ENCODE data around the gene KIF26B.

Gene KIF26B

GRCh38 chr1:245441689-245442088 lies 286.9 kb downstream of the KIF26B start:
- DNase-seq (ENCODE audit: extremely low read depth, low read depth) = peak; percentile 20
- TF ChIP-seq CTCF (IDR thresholded peaks at IDR 0.05; ENCODE audit: low read depth, low read length, missing control alignments) = no peak
- H3K4me3 ChIP-seq (replicated peaks; ENCODE audit: low read depth, low read length) = no peak overlapping the region

GRCh38 chr1:245444147-245444828 lies 289.5 kb downstream of the KIF26B start:
- no peak for TF ChIP-seq CTCF (IDR thresholded peaks at IDR 0.05; ENCODE audit: low read depth, low read length, missing control alignments)
- H3K4me3 ChIP-seq (replicated peaks; ENCODE audit: low read depth, low read length) = no peak overlapping the region
- DNase-seq (ENCODE audit: extremely low read depth, low read depth) = no peak

GRCh38 chr1:245444945-245445344 lies 290.2 kb downstream of the KIF26B start:
- DNase-seq (ENCODE audit: extremely low read depth, low read depth) = no peak
- TF ChIP-seq CTCF (IDR thresholded peaks at IDR 0.05; ENCODE audit: low read depth, low read length, missing control alignments) = no peak
- H3K4me3 ChIP-seq (replicated peaks; ENCODE audit: low read depth, low read length) = no peak overlapping the region

GRCh38 chr1:245448531-245448930 lies 293.7 kb downstream of the KIF26B start:
- no peak for TF ChIP-seq CTCF (IDR thresholded peaks at IDR 0.05; ENCODE audit: low read depth, low read length, missing control alignments)
- no peak for DNase-seq (ENCODE audit: extremely low read depth, low read depth)
- no peak overlapping the region for H3K4me3 ChIP-seq (replicated peaks; ENCODE audit: low read depth, low read length)

- DNase-seq (ENCODE audit: extremely low read depth, low read depth) = no peak
- H3K4me3 ChIP-seq (replicated peaks; ENCODE audit: low read depth, low read length) = no peak overlapping the region
- TF ChIP-seq CTCF (IDR thresholded peaks at IDR 0.05; ENCODE audit: low read depth, low read length, missing control alignments) = no peak
Measured at GRCh38 chr1:245448975-245449431, 294.2 kb downstream of the KIF26B start.

- TF ChIP-seq CTCF (IDR thresholded peaks at IDR 0.05; ENCODE audit: low read depth, low read length, missing control alignments) = no peak
- no peak overlapping the region for H3K4me3 ChIP-seq (replicated peaks; ENCODE audit: low read depth, low read length)
- no peak for DNase-seq (ENCODE audit: extremely low read depth, low read depth)
Measured at GRCh38 chr1:245453541-245453940, 298.8 kb downstream of the KIF26B start.

- DNase-seq (ENCODE audit: extremely low read depth, low read depth) = no peak
- no peak for TF ChIP-seq CTCF (IDR thresholded peaks at IDR 0.05; ENCODE audit: low read depth, low read length, missing control alignments)
- no peak overlapping the region for H3K4me3 ChIP-seq (replicated peaks; ENCODE audit: low read depth, low read length)
Measured at GRCh38 chr1:245454051-245454450, 299.3 kb downstream of the KIF26B start.

All from HFF-Myc (cell line).